GM18520 (cell line): ENCODE data around the gene SHOC2.

Experiments
- ATAC-seq: cut with Tn5 transposase; IDR thresholded peaks from one replicate; pipeline ENCODE4 v1.9.1; 2021; ENCODE audit not compliant: unreplicated experiment

Gene SHOC2

GRCh38 chr10:110919349-110919931, at the start of gene SHOC2:
TSS of gene SHOC2 (plus strand) at chr10:110919604. CDS start at chr10:110964359, 44,755 bp downstream.
- peak; percentile 5 for ATAC-seq

- ATAC-seq = no peak
These were observed 48.5 kb upstream of the SHOC2 start for GRCh38 chr10:110870823-110871297.

- peak; percentile 56 for ATAC-seq
These were observed 47.9 kb upstream of the SHOC2 start, which contains the start of gene PDCD4 for GRCh38 chr10:110871298-110872084. TSS of gene PDCD4 (plus strand) at chr10:110871928. CDS start at chr10:110876028, 4,100 bp downstream.

- peak; percentile 20 for ATAC-seq
These were observed 47.0 kb upstream of the SHOC2 start for GRCh38 chr10:110872145-110872983.

GRCh38 chr10:110872984-110873923, 46.1 kb upstream of the SHOC2 start:
- no peak for ATAC-seq

GRCh38 chr10:110873951-110874350, 45.5 kb upstream of the SHOC2 start:
- ATAC-seq = no peak

- no peak for ATAC-seq
These were observed 43.4 kb upstream of the SHOC2 start for GRCh38 chr10:110876000-110876399.

GRCh38 chr10:110876788-110877187, 42.6 kb upstream of the SHOC2 start:
- ATAC-seq = no peak

- no peak for ATAC-seq
These were observed 39.4 kb upstream of the SHOC2 start for GRCh38 chr10:110880012-110880411.

GRCh38 chr10:110881247-110881646, 38.2 kb upstream of the SHOC2 start:
- ATAC-seq = no peak

GRCh38 chr10:110881905-110882304, 37.5 kb upstream of the SHOC2 start:
- no peak for ATAC-seq

- ATAC-seq = no peak
These were observed 35.5 kb upstream of the SHOC2 start for GRCh38 chr10:110883924-110884323.

- no peak for ATAC-seq
These were observed 33.3 kb upstream of the SHOC2 start for GRCh38 chr10:110885932-110886674.

GRCh38 chr10:110887560-110887959, 31.8 kb upstream of the SHOC2 start:
- no peak for ATAC-seq

- ATAC-seq = no peak
These were observed 26.7 kb upstream of the SHOC2 start for GRCh38 chr10:110892602-110893288.

- ATAC-seq = peak; percentile 59
These were observed 25.7 kb upstream of the SHOC2 start for GRCh38 chr10:110893559-110894179.

GRCh38 chr10:110897184-110897583, 22.2 kb upstream of the SHOC2 start:
- ATAC-seq = no peak

GRCh38 chr10:110898391-110898790, 21.0 kb upstream of the SHOC2 start:
- ATAC-seq = no peak

- ATAC-seq = no peak
These were observed 18.4 kb upstream of the SHOC2 start for GRCh38 chr10:110900983-110901382.
